HG03196 (cell line): ENCODE measurements around the gene NFIB.

Source experiments
- ATAC-seq: cut with Tn5 transposase; IDR thresholded peaks from one replicate; pipeline ENCODE4 v1.9.1; 2021; ENCODE audit not compliant: unreplicated experiment

NFIB gene

GRCh38 chr9:14158916-14159315 lies 155.0 kb downstream of the NFIB start:
- no peak for ATAC-seq

DNA sequence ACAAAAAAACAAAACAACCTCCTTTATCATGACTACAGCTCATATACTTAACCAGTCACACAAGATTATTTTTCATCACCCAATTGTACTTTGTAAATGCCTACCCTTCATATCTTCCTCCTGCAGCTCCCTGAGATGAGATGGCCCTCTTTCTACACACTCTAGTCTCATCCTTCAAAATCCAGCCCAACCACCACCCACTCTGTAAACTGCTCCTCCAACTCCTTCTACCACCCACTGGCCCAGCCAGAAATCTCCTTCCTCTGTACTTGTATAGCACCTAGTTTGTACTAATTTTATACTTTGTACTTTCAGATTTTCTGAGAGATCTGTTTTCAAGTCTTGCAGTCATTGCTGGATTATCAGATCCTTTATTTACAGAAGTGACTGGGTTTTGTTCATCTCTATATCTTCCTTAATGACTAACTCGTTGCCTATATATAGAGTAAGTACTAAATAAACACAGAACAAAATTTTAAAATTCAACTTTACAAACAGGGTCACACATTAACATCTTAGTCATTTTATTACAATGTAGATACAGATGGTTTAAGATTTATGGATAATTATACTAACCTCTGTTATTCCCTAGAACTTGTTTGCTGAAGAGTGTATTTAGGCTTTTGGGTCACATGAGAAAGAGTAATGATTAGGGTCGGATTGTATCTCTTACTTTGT lies 155.7 kb downstream of the NFIB start:
- ATAC-seq: no peak

DNA sequence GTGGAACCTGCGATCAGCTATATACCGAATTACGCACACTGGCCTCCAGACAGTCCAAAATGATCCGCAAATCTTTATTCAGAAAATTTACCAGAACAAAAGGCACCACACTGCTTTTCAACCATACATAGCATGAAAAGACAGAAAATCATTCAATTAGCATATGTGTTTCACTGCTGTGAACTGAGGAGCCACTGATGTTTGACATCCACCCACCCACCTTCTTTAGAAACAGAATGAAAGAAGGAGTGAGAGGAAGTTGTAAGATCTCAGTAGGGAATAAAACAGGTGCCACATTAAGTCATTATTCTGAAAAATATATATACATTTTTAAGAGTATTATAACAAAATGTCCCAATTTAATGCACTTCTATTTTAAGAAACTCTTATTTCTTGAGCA lies 156.8 kb downstream of the NFIB start:
- no peak for ATAC-seq

- ATAC-seq: peak; percentile 94
Measured at GRCh38 chr9:14156046-14156445, 157.9 kb downstream of the NFIB start.

GRCh38 chr9:14155237-14155636 lies 158.7 kb downstream of the NFIB start:
- no peak for ATAC-seq

DNA sequence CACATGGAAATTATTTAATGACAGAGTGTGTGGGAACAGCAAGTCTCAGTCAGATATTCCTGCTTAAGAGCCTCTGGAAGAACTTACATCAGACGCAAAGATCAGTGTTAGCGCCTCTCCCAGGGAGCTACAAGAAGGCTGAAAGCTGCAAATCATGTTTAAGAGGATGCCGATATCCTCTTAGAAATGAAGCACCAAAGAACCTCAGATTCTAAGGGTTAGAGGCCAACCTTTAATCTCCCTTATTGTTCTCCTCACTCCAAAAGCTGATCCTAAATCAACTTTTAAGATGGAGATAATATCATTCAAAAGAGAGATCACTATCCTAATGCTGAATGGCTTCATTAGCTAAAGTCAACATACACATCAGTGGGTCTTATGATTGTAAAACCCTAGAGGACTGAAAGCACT lies 160.6 kb downstream of the NFIB start:
- ATAC-seq: no peak

DNA sequence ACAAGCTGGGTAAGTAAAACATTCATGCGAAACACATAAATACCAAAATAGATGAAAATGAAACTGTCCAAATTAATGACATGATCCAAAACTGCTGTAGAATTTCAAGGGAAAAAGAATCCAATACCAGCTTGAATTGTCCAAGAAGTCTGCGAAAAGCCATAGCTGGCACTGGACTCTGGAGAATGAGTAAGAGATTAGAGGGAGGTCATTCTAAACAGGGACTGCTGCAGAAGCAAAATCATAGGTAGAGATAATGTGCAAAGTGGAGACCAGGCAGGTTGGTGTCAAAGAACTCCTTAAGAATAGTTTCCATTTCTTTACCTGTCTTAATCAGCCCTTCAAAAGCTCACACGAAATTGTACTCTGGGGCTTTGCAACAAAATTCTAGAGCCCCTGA lies 162.5 kb downstream of the NFIB start:
- ATAC-seq: no peak

DNA sequence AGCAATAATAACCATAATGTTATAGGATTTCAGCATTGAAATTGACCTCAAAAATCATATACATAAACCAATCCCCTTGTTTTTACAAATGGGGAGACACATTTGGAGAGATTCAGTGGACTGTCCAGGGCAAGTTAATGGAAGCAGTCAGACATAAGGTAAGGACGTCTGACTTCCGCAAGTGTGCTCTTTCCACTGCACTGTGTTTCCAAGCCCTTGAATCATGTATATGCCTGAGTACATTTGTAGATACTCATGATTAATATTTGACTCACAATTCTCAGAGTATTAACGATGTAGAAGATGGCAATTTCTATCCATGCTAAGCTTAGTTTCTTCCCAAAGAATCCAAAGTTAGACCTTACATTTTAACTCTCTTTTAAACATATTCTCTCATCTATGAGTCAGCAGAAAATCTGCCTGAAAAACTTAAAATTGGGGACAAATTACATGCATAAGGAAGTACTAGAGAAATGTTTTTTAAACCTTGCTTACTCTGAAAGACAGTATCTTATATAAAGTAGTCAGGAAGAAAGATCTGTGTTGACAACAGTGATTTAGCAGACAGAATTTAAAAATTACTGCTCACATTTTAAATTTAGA lies 165.3 kb downstream of the NFIB start:
- no peak for ATAC-seq

DNA sequence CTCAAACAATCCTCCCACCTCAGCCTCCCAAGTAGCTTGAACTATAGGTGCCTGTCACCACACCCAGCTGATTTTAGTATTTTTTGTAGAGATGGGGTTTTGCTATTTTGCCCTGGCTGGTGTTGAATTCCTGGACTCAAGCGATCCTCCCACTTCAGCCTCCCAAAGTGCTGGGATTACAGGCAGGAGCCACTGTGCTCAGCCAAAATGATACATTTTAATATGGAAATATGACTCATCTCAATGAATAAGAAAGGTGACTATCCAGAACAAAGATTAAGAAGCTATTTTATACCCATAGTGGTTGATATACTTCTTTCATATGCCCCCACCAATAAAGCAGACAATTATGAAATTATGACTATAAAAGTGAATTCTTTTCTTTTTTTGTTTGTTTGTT lies 166.2 kb downstream of the NFIB start:
- no peak for ATAC-seq

DNA sequence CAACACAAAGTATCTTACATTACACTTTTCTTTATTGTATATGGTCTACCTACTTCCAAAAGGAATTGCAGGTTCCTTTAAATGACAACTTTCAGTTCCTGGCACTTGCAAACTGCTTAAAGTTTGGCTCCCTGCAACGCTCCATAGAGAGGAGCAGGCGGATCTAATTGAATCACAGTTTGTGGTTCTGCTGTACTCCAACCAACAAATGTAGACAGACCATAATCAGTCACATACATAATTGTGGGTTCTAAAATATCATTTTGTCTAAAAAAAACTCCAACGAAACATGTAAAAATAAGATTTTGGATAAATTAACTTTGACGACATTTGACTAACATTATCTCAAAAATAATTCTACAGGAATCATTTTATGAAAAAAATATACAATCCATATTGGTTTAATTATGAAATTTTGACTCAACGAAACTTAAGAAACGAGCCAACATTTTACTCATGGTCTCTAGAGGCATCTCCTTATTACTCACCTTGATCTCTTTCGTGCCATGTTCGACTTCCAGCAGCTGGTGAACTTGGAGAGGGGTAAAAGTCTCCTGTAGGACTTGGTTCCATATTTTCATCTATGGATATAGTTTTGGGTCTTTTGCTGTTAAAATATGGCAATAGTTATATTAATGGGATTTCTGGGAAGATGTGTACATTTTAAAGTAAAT lies 167.6 kb downstream of the NFIB start:
- ATAC-seq: no peak

DNA sequence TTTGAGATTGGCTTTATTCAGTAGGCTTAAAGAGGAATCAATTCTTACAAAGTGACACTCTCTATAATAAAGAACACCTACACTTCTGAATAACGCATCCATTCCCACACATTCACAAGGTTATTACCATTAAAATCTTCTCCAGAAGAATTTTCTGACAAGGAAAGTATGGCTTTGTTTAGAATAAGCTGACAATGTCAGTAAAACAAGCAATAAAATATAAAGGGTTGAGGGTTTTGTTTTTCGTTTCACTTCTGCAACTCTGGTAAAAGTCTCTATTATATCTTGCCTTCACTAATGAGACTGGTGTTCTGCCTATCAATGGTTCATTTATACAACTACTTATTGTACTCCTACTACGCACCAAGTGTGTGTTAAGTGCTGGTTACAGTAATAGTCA lies 169.7 kb downstream of the NFIB start:
- ATAC-seq: no peak

DNA sequence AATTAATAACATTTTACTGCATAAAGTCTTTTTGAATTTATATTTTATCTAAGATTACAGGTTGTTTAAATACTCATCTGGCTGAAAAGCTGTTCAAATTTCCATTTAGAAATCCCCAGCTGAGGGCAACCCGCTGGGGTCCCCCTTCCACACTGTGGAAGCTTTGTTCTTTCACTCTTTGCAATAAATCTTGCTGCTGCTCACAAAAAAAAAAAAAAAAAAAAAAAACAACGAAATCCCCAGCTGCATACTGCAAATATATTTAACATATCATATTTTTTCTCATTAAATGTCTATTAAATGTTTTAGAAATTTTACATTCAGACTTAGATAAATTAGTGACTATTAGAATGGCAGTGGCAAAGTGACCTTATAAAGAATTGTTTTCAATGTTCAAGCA lies 172.2 kb downstream of the NFIB start:
- no peak for ATAC-seq

DNA sequence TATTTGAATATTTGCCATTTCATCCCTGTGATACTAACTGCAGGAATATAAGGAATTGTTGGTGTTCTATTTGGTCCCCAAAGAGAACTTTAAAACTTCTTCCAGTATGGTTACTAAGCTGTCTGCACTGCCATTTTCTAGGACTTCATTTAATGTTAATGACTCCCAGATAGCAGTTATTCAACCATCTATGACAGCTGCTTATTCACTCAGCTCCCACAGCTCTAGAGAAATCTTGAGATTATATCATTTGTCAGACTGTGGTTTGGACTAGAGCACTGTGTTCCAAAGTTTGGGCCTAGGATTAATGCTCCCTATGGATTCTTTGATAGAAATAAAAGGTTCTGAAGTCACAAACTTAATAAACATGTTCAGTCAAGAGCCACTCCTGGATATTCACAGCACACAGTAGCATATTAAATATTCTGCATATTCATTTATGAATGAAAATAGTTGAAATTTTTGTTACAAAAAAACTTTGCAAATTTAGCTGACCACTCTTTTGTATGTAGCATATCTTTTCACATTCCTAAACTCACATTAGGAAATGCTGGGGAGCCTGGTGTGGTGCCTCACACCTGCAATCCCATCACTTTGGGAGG lies 173.7 kb downstream of the NFIB start:
- no peak for ATAC-seq

GRCh38 chr9:14139287-14139686 lies 174.7 kb downstream of the NFIB start:
- no peak for ATAC-seq

- ATAC-seq: no peak
Measured at GRCh38 chr9:14136646-14137370, 177.1 kb downstream of the NFIB start.

GRCh38 chr9:14136047-14136635 lies 177.8 kb downstream of the NFIB start:
- ATAC-seq: no peak

DNA sequence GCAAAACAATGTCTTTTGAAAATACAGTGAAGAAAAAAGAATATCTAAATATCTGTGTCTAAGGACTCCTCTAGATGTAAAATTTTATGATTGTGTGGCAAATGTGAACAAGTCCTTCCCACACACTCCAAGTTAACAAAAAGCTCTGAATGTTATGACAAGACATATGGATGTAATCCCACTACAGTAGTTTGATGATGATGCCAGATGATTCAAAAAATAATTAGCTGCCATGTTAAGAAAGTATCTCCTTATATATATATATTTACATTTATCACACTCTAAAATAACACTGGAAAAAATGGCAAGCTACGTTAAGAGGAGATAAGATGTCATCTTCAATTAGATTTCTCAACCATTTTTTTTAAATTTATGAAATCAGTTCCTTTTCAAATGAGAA lies 178.5 kb downstream of the NFIB start:
- ATAC-seq: no peak

DNA sequence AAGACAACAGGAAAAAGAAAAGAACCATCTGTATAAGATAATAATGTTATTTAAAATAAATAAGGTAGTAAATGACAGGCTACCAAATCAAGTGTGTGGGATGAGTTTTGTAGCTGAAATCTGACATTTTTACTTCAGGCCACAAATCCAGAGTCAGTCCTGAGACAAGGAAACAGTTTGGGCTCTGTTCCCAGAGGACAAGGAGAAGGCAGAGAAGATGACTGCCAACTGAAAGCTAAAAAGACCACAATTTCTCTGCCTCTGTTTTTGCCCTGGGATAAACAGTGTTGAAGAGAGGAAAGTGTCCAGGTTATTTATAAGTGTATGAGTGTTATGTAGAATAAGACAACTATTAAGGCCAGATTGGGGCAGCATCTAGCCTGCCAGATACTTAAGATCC lies 180.5 kb downstream of the NFIB start:
- ATAC-seq: no peak

DNA sequence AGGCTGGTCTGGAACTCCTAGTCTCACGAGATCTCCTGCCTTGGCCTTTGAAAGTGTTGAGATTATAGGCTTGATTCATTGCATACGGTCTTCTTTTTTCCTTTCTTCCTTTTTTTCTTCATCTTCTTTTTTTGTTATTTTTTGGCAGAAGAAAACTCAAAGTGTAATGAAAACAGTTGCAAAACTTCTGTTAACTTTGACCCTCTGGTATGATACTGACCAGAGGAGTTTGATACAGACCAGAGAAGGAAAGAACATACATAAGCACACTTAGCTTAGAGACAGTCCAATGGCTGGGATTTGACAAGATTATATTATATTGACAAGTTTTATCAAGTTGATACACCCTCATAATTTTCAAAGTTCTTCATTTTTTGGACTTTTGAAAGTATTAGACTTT lies 181.2 kb downstream of the NFIB start:
- ATAC-seq: no peak

DNA sequence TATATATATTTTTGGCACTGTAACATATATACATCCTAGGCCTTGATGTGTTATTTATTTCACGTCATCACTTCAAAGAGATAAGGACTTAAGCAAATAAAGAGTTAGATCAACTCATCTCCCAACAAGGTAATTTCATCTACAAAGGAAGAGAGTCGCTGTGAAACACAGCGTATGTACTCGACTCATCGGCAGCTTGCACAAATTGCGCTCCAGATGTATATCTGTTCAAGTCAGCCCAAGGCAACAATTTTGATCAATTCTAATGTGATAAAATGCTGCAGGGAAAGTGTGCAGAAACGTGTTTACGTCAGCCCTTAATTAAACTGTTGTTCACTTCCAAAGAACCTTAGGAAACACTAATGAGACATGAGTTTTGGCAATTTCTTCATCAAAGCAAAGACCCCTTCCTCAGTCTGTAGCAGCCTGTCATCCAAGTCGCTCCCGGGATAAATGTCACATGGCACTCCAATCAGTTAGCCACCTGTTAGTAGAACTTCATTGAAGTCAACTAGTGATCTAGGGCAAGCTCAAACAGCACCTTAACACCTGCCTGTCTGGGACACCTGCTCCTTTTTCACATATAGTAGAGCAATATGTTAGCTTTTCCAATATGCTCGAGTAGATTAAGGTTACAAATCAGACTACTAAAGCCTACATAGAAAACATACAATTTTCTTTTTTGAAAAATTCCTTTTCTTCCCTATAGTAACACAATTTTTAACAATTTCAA lies 182.4 kb downstream of the NFIB start:
- ATAC-seq: no peak
